ENCODE results near the gene MIOX. TPM values are rescaled to one million over a fixed set of nuclear protein-coding genes. Genes with fewer than 3 reads are reported as not detected.

MIOX gene
- total RNA-seq, 4 donors from 2014 or later, result not detected

DNA sequence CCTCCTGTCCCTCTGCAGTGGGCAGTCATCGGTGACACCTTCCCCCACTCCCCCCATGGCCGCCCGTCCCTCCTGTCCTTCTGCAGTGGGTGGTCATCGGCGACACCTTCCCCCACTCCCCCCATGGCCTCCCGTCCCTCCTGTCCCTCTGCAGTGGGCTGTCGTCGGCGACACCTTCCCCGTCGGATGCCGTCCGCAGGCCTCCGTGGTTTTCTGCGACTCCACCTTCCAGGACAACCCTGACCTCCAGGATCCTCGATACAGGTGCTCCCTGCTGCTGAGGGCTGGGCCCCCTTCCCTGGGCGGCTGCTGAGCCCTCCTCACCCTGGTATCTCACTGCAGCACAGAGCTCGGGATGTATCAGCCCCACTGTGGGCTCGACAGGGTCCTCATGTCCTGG lies 2.2 kb downstream of the MIOX start:
- Histone ChIP-seq H3K4me3 (no peak overlapping the region), H3K36me3 (no peaks in the 10 kb centered on the region), H3K27me3 (no peaks in the 10 kb centered on the region), H3K4me1 (no peaks in the 10 kb centered on the region), H3K27ac (no peak overlapping the region), H3K9me3 (no peaks in the 10 kb centered on the region)
- intact Hi-C loops (cut with DNase I; ENCODE audit: low total_unique reads), result no loop called here
- no peak for TF ChIP-seq POLR2A (IDR thresholded peaks at IDR 0.05)
- TF ChIP-seq, protein P1, sequence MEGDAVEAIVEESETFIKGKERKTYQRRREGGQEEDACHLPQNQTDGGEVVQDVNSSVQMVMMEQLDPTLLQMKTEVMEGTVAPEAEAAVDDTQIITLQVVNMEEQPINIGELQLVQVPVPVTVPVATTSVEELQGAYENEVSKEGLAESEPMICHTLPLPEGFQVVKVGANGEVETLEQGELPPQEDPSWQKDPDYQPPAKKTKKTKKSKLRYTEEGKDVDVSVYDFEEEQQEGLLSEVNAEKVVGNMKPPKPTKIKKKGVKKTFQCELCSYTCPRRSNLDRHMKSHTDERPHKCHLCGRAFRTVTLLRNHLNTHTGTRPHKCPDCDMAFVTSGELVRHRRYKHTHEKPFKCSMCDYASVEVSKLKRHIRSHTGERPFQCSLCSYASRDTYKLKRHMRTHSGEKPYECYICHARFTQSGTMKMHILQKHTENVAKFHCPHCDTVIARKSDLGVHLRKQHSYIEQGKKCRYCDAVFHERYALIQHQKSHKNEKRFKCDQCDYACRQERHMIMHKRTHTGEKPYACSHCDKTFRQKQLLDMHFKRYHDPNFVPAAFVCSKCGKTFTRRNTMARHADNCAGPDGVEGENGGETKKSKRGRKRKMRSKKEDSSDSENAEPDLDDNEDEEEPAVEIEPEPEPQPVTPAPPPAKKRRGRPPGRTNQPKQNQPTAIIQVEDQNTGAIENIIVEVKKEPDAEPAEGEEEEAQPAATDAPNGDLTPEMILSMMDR (IDR thresholded peaks at IDR 0.05), result no peak
- no peak for DNase-seq

DNA sequence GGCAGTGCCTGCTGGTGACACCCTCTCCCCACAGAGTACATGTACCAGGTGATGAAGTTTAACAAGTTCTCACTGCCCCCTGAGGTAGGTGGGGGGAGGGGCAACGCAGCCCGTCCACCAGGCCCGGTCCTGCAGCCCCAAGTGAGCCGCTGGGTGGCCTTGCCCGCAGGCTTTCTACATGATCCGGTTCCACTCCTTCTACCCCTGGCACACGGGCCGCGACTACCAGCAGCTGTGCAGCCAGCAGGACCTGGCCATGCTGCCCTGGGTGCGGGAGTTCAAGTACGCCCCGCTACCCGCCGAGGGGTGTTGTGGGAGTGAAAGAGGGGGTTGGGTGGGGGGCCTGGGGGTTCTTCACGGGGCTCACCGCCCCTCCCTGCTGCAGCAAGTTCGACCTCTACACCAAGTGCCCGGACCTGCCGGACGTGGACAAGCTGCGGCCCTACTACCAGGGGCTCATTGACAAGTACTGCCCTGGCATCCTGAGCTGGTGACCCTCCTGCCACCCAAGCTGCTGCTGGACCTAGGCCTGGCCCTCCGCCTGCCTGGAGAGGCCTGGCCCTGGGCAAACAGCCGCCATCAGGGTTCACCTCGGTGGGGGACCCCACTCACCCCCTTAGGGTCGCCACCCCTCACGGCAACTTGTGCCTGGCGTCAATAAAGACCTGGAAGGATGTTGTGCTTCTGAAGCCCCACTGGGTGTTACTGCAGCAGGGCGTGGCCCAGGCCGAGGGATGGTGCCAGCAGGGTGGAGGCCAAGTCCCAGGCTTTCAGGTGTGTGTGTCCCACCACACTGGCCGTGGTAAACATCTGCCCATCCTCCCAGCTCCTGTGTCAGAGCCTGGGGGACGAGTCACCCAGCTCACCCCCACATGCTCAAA lies 2.9 kb downstream of the MIOX start:
- H3K4me1 ChIP-seq, result no peaks in the 10 kb centered on the region
- TF ChIP-seq POLR2A (IDR thresholded peaks at IDR 0.05), result no peak
- TF ChIP-seq, protein P1 (IDR thresholded peaks at IDR 0.05), result no peak

DNA sequence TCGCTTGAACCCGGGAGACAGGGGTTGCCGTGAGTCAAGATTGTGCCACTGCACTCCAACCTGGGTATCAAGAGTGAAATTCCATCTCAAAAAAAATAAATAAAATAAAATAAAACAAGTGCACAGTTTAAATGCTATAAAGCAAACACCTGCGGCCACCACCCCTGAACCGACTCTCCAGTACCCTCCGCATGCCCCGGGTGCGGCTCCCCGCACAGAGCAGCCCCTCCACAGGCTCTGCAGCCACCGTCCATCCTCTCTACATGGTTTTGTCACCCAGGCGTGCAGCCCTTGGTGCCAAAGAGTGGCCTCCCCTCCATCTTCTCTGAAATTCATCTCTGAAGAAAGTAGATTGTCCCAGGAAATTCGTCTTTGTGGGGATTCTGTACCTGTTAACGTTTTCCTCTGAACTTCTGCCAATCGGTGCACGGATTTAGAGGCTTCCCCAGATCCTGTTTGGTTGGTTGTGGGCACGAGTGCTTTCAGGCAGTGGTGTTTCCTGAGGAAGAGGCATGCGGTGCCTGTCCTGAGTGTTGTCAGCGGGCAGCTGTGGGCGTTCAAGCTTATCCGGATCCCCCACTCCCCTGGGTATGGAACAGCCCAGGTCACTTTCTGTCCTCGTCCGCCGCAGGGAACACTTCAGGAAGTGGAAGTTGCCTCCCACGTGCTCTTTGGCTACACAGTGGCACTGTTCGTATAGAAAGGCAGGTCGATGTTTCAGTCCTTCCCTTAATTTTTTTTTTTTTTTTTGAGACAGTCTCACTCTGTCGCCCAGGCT lies 4.1 kb downstream of the MIOX start:
- H3K4me1 ChIP-seq, result no peaks in the 10 kb centered on the region
- H3K36me3 ChIP-seq, result no peaks in the 10 kb centered on the region
- H3K4me3 ChIP-seq, result no peak overlapping the region
- intact Hi-C loops (cut with DNase I; ENCODE audit: low total_unique reads), result no loop called here
- no peak for DNase-seq
- no peaks in the 10 kb centered on the region for H3K9me3 ChIP-seq
- H3K27ac ChIP-seq, result no peak overlapping the region
- TF ChIP-seq POLR2A (IDR thresholded peaks at IDR 0.05), result no peak
- TF ChIP-seq, protein P1 (IDR thresholded peaks at IDR 0.05), result no peak
- no peaks in the 10 kb centered on the region for H3K27me3 ChIP-seq

More for the DNA sequence above, 2.9 kb downstream of the MIOX start:
- Histone ChIP-seq H3K4me3 (no peak overlapping the region), H3K27ac (no peak overlapping the region), H3K27me3 (no peaks in the 10 kb centered on the region), H3K9me3 (no peaks in the 10 kb centered on the region), H3K36me3 (no peaks in the 10 kb centered on the region)
- intact Hi-C loops (cut with DNase I; ENCODE audit: low total_unique reads), result no loop called here
- DNase-seq, result no peak

DNA sequence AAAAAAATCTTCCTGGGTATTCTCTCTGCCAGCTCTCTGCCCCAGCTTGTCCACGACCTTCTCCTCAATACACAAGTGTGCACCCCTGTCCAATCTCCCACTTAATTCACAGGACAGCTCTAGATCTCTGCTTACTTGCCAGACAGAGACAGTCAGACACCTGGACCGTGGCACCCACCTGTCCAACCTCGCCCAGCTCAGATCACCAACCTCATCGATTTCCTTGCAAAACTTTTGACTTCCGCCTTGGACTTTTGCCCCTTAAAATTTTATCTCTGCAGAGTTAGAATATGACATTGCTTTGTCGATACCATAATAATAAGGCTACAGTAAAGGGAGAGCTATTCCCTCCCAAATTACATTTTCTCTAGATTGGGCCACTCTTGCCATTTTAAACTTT lies 10.4 kb downstream of the MIOX start:
- H3K27me3 ChIP-seq, result no peaks in the 10 kb centered on the region
- no peaks in the 10 kb centered on the region for H3K36me3 ChIP-seq
- no peak overlapping the region for H3K4me3 ChIP-seq
- H3K4me1 ChIP-seq, result no peaks in the 10 kb centered on the region
- no peak overlapping the region for H3K27ac ChIP-seq
- DNase-seq, result no peak
- TF ChIP-seq, protein P1 (IDR thresholded peaks at IDR 0.05), result no peak
- TF ChIP-seq POLR2A (IDR thresholded peaks at IDR 0.05), result no peak
- intact Hi-C loops (cut with DNase I; ENCODE audit: low total_unique reads), result no loop called here
- no peaks in the 10 kb centered on the region for H3K9me3 ChIP-seq

All from uterus (tissue), 4 donors.